CD4-positive, alpha-beta T cell treated with Interleukin-17A for 1 hour (primary cell): ENCODE results near the gene HMCN1.

Experiments used
- DNase-seq: peaks from one replicate; pipeline ENCODE4 v3.0.0-alpha.2; 2020

The HMCN1 gene

DNA sequence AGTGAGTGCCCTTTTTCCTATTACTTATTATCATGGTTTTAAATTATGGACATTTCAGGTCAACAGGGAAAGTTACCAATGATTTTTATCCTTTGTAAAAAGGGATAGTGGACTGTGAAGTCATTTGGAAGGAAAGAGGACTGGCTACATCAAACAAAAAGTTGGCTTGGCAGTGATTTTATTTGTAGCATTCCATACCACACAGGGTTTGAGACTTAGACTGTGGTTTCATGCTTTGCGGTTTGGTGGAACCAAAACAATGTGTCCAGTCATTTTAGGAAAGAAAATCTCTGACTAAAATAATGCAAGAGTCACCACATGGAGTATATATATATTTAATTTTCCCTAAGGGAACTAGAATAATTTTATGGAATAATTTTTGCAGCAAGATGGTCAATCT, 239.5 kb downstream of the HMCN1 start:
- DNase-seq = no peak

GRCh38 chr1:185974367-185975170, 240.4 kb downstream of the HMCN1 start:
- no peak for DNase-seq

DNA sequence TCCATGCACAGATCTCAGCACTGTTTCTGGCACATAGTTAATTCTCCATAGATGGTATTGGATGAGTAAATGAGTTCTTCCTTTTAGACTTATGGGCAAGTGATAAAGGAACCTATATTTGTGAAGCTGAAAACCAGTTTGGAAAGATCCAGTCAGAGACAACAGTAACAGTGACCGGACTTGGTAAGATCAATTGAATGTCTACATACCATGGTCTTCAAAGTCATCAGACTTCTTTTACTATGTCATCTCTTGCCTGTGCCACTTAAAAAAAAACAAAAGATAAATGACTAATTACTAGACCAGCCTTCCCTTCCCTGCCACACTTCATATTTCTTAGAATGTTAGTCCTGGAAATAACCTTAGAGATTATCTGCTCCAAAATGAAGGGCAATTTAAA, 246.7 kb downstream of the HMCN1 start:
- no peak for DNase-seq

- DNase-seq = no peak
These were observed 250.1 kb downstream of the HMCN1 start for GRCh38 chr1:185984113-185984836.

DNA sequence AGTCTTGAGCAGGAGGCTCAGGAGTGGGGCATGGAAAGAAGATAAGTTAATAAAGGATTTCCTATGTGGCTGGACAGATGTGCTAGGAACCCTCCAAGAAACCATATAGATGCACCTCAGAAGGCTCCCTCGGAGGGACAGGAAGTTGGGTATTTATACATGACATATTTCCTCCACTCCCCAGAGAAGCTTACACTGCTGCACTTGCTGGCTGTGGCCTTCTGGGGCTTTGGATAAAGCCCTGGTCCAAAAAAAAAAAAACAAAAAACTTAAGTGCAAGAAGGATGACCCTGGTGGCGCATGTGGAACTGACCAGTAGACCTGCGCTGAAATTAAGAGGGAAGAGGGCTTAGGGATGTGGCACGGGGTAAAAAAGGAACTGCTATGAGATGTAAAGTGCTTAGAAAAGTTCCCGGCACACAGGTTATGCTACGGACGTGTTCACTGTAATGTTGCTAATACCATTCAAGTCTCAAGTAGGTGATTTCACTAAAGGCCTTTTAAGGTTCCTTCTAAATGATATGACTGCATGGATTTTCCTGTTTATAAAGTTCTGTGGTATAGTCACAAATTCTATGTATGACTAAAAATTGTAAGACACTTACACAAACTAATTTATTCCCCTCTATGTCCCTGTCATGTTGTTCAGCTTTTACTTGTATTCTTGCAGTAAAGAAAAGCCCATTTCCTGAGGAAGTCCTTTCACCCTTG, 253.6 kb downstream of the HMCN1 start:
- DNase-seq = no peak

GRCh38 chr1:185990565-185990964, 256.4 kb downstream of the HMCN1 start:
- no peak for DNase-seq

DNA sequence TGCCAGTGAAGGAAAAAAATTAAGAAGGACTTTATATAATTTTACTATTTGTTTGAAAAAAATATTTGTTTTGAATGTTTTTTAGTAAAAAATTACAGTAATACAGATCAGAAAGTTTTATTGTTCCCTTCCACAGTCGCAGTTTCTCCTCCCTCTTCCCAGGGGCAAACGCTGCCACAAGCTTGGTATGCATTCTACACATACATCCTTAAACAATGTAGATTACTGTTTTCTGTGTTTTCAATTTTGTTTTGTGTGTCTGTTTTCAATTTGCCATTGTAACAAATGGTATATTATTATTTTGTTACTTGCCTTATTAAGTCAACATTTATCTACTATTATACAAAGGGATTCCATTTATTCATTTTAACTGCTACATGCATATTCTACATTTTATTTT, 257.1 kb downstream of the HMCN1 start:
- no peak for DNase-seq

- no peak for DNase-seq
These were observed 262.0 kb downstream of the HMCN1 start for GRCh38 chr1:185996211-185996610.

DNA sequence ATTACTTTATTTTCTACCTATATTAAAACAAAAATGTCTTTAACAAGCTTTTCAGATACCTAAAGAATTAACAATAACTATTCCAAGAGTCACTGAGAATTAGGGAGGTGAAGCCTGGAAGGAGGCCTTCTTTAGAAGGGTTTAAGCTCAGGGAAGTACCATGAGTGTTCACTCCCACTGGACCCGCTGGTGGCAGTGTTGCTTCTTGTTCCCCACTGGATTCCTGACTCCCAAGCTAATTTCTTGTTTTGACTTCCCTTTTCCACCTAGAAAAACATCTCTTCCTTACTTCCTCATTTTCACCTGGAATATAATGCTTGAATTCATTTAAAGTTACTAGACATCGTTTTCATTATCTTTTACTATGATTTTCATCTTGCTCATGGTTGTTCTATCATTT, 264.2 kb downstream of the HMCN1 start:
- no peak for DNase-seq

DNA sequence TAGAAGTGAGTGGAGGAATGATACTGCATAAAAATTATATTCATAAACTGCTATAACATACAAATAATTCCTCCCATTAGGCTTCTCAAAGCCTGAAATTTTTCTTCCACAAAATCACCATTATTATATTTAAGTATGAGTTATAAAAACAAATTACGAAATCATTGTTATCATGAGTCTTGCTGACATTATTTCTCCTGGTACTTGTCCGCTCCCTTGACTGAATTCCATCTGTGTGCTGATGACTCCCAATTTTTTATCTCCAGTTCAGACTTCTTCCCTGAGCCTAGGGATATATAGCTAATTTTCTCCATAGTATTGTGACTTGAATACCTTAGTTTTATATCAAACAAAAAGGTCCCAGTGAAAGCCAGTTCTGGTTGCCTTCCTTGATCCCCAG, 268.2 kb downstream of the HMCN1 start:
- no peak for DNase-seq

DNA sequence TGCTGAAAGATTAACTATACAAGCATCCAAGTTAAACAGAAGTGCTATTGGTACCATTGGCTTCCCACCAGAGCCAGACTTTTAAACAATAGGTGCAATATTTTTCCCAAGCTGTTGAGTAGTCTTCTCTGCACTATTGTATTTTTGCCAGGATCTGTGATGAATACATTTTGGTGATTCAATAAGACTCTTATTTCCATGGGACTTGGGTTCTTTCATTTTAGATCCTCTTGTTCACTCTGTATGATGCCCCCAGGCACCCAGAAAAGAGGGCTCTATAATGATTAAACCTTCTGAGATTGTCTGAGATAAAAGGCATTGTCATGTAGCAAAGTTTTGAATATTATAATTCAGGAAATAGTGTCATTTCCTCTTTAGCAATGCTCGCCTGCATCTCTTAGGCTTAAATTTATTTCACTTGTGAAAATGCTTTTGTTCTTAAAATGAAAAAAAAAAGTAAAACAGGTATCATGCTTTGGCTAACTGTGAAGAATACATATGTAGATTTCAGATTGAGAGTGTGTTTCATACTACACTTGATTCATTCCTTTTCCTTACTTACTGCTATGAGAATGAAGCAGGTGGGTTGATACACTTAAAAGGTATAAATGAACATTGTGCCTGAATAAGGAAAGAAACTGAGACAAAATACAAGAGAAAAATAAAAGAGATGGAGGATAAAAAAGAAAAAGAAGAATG, 275.0 kb downstream of the HMCN1 start:
- DNase-seq = no peak

DNA sequence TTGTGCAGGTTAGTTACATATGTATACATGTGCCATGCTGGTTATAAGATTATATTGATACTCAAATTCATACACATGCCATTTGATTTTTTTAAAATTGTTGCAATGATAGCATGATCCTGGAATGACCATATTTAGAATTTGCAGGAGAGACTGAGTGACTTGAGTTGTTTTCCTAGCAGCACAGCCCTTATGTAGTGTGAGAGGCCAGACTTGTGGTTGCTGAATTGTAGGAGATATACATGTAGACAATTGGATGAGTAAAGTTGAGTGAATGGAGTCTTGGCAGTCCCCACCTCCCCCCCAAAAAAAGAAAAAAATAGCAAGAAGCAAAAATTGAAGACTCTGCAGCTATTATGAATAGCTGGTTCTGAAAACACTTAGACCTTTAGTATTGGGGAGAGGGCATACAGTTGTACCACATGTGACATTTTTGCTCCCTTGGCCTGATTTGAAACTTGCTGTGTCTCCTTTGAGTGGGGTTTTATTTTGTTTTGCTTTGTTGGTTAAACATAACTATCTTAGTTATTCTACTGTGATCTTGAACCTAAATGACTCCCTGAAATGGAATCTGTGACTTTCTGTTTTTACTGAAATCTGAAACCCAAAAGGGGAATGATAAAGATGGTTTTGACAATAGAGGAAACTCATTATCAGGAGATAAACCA, 280.3 kb downstream of the HMCN1 start:
- no peak for DNase-seq

GRCh38 chr1:186016856-186017255, 282.7 kb downstream of the HMCN1 start:
- DNase-seq = no peak

- no peak for DNase-seq
These were observed 288.0 kb downstream of the HMCN1 start for GRCh38 chr1:186022184-186022583.

- no peak for DNase-seq
These were observed 292.8 kb downstream of the HMCN1 start for GRCh38 chr1:186026946-186027345.

DNA sequence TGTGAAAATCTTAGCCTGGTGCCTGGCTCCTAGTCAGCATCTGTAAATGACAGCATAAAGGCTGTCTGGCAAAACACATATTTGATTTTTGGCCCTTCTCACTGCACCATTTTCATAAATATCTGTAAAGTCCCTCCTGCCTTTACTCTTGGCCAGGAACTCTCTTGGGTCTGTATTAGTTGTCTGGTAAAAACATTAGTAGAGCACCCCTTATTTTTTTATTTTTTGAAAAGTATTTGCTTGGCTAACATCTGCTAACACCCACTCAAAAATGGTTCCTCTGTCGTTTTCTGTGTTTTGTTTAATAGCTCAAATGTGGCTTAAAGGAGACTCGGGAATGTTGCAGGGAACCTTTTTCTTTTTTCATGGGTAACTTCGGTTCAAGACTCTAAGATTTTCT, 293.4 kb downstream of the HMCN1 start:
- no peak for DNase-seq

DNA sequence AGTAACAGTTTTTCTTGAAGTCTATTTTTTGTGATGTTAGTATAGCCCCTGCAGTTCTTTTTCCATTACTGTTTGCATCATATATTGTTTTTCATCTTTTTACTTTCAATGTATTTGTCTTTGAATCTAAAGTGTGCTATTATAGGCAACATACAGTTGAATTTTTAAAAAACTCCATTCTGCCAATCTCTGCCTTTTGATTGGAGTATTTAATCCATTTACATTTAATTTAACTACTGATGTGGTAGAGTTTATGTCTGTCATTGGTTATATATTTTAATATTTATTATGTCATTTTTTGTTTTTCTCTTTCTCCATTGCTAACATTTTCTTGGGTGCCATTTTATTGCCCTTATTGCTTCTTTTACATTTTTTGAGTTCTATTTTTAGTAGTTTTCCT, 296.3 kb downstream of the HMCN1 start:
- no peak for DNase-seq

DNA sequence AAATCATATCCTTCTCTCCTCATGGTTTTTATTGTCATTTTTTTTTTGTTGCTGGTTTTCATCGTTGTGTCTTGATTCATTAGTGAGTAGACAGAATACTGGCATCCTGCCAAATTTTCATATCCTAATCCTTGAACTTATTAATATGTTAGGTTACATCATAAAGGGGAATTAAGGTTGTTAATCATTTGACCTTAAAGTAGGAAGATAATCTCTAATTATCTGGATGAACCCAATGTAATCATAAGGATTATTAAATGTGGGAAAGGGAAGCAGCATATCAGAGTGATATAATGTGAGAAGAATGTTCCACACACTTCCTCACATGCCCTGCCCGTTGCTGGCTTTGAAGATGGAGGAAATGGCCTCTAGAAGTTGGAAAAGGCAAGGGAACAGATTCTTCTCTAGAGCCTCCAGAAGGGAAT, 299.7 kb downstream of the HMCN1 start:
- DNase-seq = no peak

- DNase-seq = no peak
These were observed 308.0 kb downstream of the HMCN1 start for GRCh38 chr1:186042230-186042629.

- DNase-seq = no peak
These were observed 309.1 kb downstream of the HMCN1 start for GRCh38 chr1:186043296-186043695.

GRCh38 chr1:186044079-186044685, 310.0 kb downstream of the HMCN1 start:
- no peak for DNase-seq
